ENCODE data around the gene CTNNAL1. TPM values are rescaled to one million over a fixed set of nuclear protein-coding genes. Genes with fewer than 3 reads are reported as not detected.
"Not testable (repeated sequence)": the region's sequence is repeated elsewhere in the genome, so short reads cannot be mapped to it uniquely, and the experiment has no call there.

The CTNNAL1 gene
- total and polyA plus RNA-seq, 4 donors = 25.3 to 84.8 (median 53.8) TPM

DNA sequence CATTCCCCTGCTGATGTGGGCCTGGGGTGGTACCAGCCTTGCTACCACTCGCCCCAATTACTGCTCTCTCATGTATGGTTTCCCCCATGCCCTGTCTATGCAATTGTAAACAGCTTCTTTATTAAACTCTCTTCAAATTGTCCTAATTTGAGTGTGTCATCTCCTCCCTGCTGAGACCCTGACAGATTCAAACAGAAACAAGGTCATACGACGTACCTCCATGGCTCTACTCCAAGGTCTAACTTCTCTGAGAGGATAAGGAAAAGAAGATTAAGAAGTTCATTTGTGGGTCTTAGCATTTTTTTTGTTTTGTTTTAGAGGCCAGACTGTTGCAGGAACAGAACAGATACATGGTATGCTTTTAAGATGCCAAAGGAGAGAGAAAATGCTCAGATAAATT, 41.1 kb downstream of the CTNNAL1 start:
- Histone ChIP-seq H3K36me3 (ENCODE audit: control insufficient read depth, insufficient read depth, low read length) (no peaks in the 10 kb centered on the region), H3K27ac (ENCODE audit: low read depth, low read length) (peak overlapping the region; percentile 22), H3K4me3 (ENCODE audit: low read depth, low read length) (no peak overlapping the region), H3K9me3 (ENCODE audit: control insufficient read depth, insufficient read depth, low read length) (no peaks in the 10 kb centered on the region), H3K27me3 (ENCODE audit: control insufficient read depth, insufficient read depth, low read length) (no peaks in the 10 kb centered on the region), H3K4me1 (ENCODE audit: control insufficient read depth, insufficient read depth, low read length) (no peaks in the 10 kb centered on the region)
- 83% methylated on average over 1 of the region's 3 CpGs for WGBS (ENCODE audit: insufficient coverage)
- DNase-seq (ENCODE audit: low read depth in 4 of 6, low spot score in 6 of 6) = peak in 1 of 6 donors; percentile 25

DNA sequence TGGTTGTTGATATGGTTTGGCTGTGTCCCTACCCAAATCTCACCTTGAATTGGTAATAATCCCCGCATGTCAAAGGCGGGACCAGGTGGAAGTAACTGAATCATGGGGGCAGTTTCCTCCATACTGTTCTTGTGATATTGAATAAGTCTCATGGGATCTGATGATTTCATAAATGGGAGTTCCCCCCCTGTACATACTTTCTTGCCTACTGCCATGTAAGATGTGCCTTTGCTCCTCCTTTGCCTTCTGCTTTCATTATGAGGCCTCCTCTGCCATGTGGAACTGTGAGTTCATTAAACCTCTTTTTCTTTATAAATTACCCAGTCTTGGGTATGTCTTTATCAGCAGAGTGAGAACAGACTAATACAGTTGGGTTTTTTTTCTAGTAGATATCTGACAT, 41.9 kb downstream of the CTNNAL1 start:
- H3K27me3 ChIP-seq (ENCODE audit: control insufficient read depth, insufficient read depth, low read length); H3K4me1 ChIP-seq (ENCODE audit: control insufficient read depth, insufficient read depth, low read length); H3K9me3 ChIP-seq (ENCODE audit: control insufficient read depth, insufficient read depth, low read length); DNase-seq (ENCODE audit: low read depth in 4 of 6, low spot score in 6 of 6); H3K36me3 ChIP-seq (ENCODE audit: control insufficient read depth, insufficient read depth, low read length); H3K4me3 ChIP-seq (ENCODE audit: low read depth, low read length); H3K27ac ChIP-seq (ENCODE audit: low read depth, low read length): not testable (repeated sequence)
- WGBS (ENCODE audit: insufficient coverage) = no CpG with 5 or more reads among the region's 2 CpGs

GRCh38 chr9:108967916-108968315, 45.4 kb downstream of the CTNNAL1 start:
- Histone ChIP-seq H3K4me3 (ENCODE audit: low read depth, low read length) (no peak overlapping the region), H3K9me3 (ENCODE audit: control insufficient read depth, insufficient read depth, low read length) (no peaks in the 10 kb centered on the region), H3K36me3 (ENCODE audit: control insufficient read depth, insufficient read depth, low read length) (no peaks in the 10 kb centered on the region), H3K27ac (ENCODE audit: low read depth, low read length) (no peak overlapping the region), H3K27me3 (ENCODE audit: control insufficient read depth, insufficient read depth, low read length) (no peaks in the 10 kb centered on the region), H3K4me1 (ENCODE audit: control insufficient read depth, insufficient read depth, low read length) (no peaks in the 10 kb centered on the region)
- peak in 1 of 6 donors; percentile 81 for DNase-seq (ENCODE audit: low read depth in 4 of 6, low spot score in 6 of 6)

GRCh38 chr9:108963459-108964143, 49.7 kb downstream of the CTNNAL1 start:
- WGBS (ENCODE audit: insufficient coverage) = 80% methylated on average over 4 of the region's 4 CpGs
- Histone ChIP-seq H3K27ac (ENCODE audit: low read depth, low read length) (no peak overlapping the region), H3K27me3 (ENCODE audit: control insufficient read depth, insufficient read depth, low read length) (no peaks in the 10 kb centered on the region), H3K4me3 (ENCODE audit: low read depth, low read length) (no peak overlapping the region), H3K9me3 (ENCODE audit: control insufficient read depth, insufficient read depth, low read length) (no peaks in the 10 kb centered on the region), H3K36me3 (ENCODE audit: control insufficient read depth, insufficient read depth, low read length) (no peaks in the 10 kb centered on the region), H3K4me1 (ENCODE audit: control insufficient read depth, insufficient read depth, low read length) (no peaks in the 10 kb centered on the region)
- no peak for DNase-seq (ENCODE audit: low read depth in 4 of 6, low spot score in 6 of 6)

DNA sequence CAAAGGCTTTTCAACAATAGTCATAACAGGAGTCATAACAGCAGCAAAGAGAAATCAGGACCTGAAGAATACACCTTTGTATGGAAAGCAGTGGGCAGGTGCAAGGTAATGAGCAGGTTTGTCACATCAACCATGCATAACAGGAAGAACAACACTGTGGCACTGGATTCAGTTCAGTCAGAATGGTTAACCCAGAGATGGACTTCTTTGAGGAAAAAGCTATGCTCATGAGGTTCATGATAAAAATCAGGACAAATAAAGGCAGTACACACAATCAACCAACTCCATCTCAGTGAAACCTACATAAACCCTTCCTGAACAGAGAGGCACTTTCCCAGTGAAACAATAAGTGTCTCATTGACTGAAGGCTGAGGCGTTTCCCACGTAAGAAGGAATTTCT, 52.1 kb downstream of the CTNNAL1 start:
- H3K4me3 ChIP-seq (ENCODE audit: low read depth, low read length) = no peak overlapping the region
- no peak for DNase-seq (ENCODE audit: low read depth in 4 of 6, low spot score in 6 of 6)
- H3K4me1 ChIP-seq (ENCODE audit: control insufficient read depth, insufficient read depth, low read length) = no peaks in the 10 kb centered on the region
- no peaks in the 10 kb centered on the region for H3K36me3 ChIP-seq (ENCODE audit: control insufficient read depth, insufficient read depth, low read length)
- no CpG with 5 or more reads among the region's 2 CpGs for WGBS (ENCODE audit: insufficient coverage)
- H3K9me3 ChIP-seq (ENCODE audit: control insufficient read depth, insufficient read depth, low read length) = no peaks in the 10 kb centered on the region
- H3K27ac ChIP-seq (ENCODE audit: low read depth, low read length) = no peak overlapping the region
- no peaks in the 10 kb centered on the region for H3K27me3 ChIP-seq (ENCODE audit: control insufficient read depth, insufficient read depth, low read length)

DNA sequence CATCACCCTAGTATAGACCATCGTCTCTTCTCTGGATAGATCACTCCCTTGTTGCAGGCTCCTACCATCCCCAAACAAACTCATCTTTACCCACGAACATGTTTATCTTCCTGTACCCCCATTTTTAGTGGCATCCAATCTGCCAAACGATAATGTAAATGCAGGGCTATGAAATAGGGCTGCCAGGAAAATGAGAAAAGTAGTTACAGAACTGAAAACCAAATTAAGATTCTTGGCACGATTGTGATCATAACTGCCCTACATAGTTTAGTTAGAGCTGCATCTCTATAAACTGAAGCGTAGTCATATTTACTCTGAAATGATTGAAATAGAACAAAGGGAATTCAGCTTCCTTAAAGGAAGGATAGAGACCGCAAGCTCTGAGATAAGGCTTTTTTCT, 53.0 kb downstream of the CTNNAL1 start:
- Histone ChIP-seq H3K36me3 (ENCODE audit: control insufficient read depth, insufficient read depth, low read length) (no peaks in the 10 kb centered on the region), H3K9me3 (ENCODE audit: control insufficient read depth, insufficient read depth, low read length) (no peaks in the 10 kb centered on the region), H3K4me3 (ENCODE audit: low read depth, low read length) (no peak overlapping the region), H3K27me3 (ENCODE audit: control insufficient read depth, insufficient read depth, low read length) (no peaks in the 10 kb centered on the region), H3K27ac (ENCODE audit: low read depth, low read length) (no peak overlapping the region), H3K4me1 (ENCODE audit: control insufficient read depth, insufficient read depth, low read length) (no peaks in the 10 kb centered on the region)
- peak in 1 of 6 donors; percentile 49 for DNase-seq (ENCODE audit: low read depth in 4 of 6, low spot score in 6 of 6)
- WGBS (ENCODE audit: insufficient coverage) = 0% methylated on average over 1 of the region's 6 CpGs

DNA sequence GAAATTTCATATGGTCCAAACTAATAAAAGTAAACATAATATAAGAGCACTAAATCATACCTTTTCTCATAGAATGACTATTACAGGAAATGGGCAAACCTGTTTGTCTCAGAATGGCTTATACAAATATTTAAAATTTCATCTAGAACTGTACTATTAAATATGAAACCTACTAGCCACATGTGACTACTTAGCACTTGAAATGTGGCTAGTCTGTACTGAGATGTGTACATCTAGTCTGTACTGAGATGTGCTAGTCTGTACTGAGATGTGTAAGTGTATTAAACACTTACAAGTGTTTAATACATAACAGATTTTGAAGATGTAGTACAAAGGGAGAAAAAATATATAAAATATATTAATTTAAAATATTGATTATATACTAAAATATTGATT, 56.7 kb downstream of the CTNNAL1 start:
- no peaks in the 10 kb centered on the region for H3K36me3 ChIP-seq (ENCODE audit: control insufficient read depth, insufficient read depth, low read length)
- H3K27ac ChIP-seq (ENCODE audit: low read depth, low read length) = no peak overlapping the region
- no peak for DNase-seq (ENCODE audit: low read depth in 4 of 6, low spot score in 6 of 6)
- H3K9me3 ChIP-seq (ENCODE audit: control insufficient read depth, insufficient read depth, low read length) = no peaks in the 10 kb centered on the region
- H3K4me1 ChIP-seq (ENCODE audit: control insufficient read depth, insufficient read depth, low read length) = no peaks in the 10 kb centered on the region
- no peaks in the 10 kb centered on the region for H3K27me3 ChIP-seq (ENCODE audit: control insufficient read depth, insufficient read depth, low read length)
- H3K4me3 ChIP-seq (ENCODE audit: low read depth, low read length) = no peak overlapping the region

GRCh38 chr9:108956022-108956630, 57.2 kb downstream of the CTNNAL1 start:
- Histone ChIP-seq H3K36me3 (ENCODE audit: control insufficient read depth, insufficient read depth, low read length) (no peaks in the 10 kb centered on the region), H3K27ac (ENCODE audit: low read depth, low read length) (no peak overlapping the region), H3K4me1 (ENCODE audit: control insufficient read depth, insufficient read depth, low read length) (no peaks in the 10 kb centered on the region), H3K27me3 (ENCODE audit: control insufficient read depth, insufficient read depth, low read length) (no peaks in the 10 kb centered on the region), H3K9me3 (ENCODE audit: control insufficient read depth, insufficient read depth, low read length) (no peaks in the 10 kb centered on the region), H3K4me3 (ENCODE audit: low read depth, low read length) (no peak overlapping the region)
- peak in 1 of 6 donors; percentile 3 for DNase-seq (ENCODE audit: low read depth in 4 of 6, low spot score in 6 of 6)
- no CpG with 5 or more reads among the region's 4 CpGs for WGBS (ENCODE audit: insufficient coverage)

GRCh38 chr9:108953983-108954574, 59.2 kb downstream of the CTNNAL1 start:
- Histone ChIP-seq H3K4me1 (ENCODE audit: control insufficient read depth, insufficient read depth, low read length) (no peaks in the 10 kb centered on the region), H3K9me3 (ENCODE audit: control insufficient read depth, insufficient read depth, low read length) (no peaks in the 10 kb centered on the region), H3K27ac (ENCODE audit: low read depth, low read length) (no peak overlapping the region), H3K36me3 (ENCODE audit: control insufficient read depth, insufficient read depth, low read length) (no peaks in the 10 kb centered on the region), H3K27me3 (ENCODE audit: control insufficient read depth, insufficient read depth, low read length) (no peaks in the 10 kb centered on the region), H3K4me3 (ENCODE audit: low read depth, low read length) (no peak overlapping the region)
- DNase-seq (ENCODE audit: low read depth in 4 of 6, low spot score in 6 of 6) = peak in 3 of 6 donors; percentile 33 to 84 (median 69)
- WGBS (ENCODE audit: insufficient coverage) = no CpG with 5 or more reads among the region's 3 CpGs

GRCh38 chr9:108951578-108951977, 61.7 kb downstream of the CTNNAL1 start:
- WGBS (ENCODE audit: insufficient coverage) = no CpG with 5 or more reads among the region's 2 CpGs
- H3K27ac ChIP-seq (ENCODE audit: low read depth, low read length) = no peak overlapping the region
- no peak for DNase-seq (ENCODE audit: low read depth in 4 of 6, low spot score in 6 of 6)

More at GRCh38 chr9:108951578-108951977, 61.7 kb downstream of the CTNNAL1 start:
- Histone ChIP-seq H3K4me1 (ENCODE audit: control insufficient read depth, insufficient read depth, low read length) (no peaks in the 10 kb centered on the region), H3K4me3 (ENCODE audit: low read depth, low read length) (no peak overlapping the region), H3K36me3 (ENCODE audit: control insufficient read depth, insufficient read depth, low read length) (no peaks in the 10 kb centered on the region), H3K27me3 (ENCODE audit: control insufficient read depth, insufficient read depth, low read length) (no peaks in the 10 kb centered on the region), H3K9me3 (ENCODE audit: control insufficient read depth, insufficient read depth, low read length) (no peaks in the 10 kb centered on the region)
